Right atrium auricular region (tissue), 2 donors: Measurements from ENCODE around the gene BRD4. TPM values are rescaled to one million over a fixed set of nuclear protein-coding genes. Genes with fewer than 3 reads are reported as not detected.

Source experiments
- DNase-seq: peaks from one replicate; pipeline ENCODE4 v3.0.0-alpha.2; 2019; ENCODE audit warnings: low spot score
- H3K27ac ChIP-seq, 2 donors: fragments of 200-600 bp; sonication (generic); 1 replicate in 1 of 2; 2 replicates in 1 of 2; pipeline ENCODE4 v1.5.1; 2016 to 2019
- H3K27me3 ChIP-seq, 2 donors: fragments of 200-600 bp; sonication (generic); one replicate each; pipeline versions ENCODE4 v1.5.1 to v1.6.0; 2017 to 2019
- H3K36me3 ChIP-seq: fragments of 200-600 bp; sonication (generic); one replicate; pipeline ENCODE4 v1.5.1; 2016
- H3K4me1 ChIP-seq, 2 donors: fragments of 200-600 bp; sonication (generic); one replicate each; pipeline versions ENCODE4 v1.5.1 to v1.6.0; 2017 to 2019
- H3K4me3 ChIP-seq, 2 donors: fragments of 200-600 bp; sonication (generic); 1 replicate in 1 of 2; 2 replicates in 1 of 2; pipeline ENCODE4 v1.5.1; 2017 to 2019; ENCODE audit warnings: mild to moderate bottlenecking in 1 of 2, moderate library complexity in 1 of 2
- H3K9me3 ChIP-seq, 2 donors: fragments of 200-600 bp; sonication (generic); one replicate each; pipeline ENCODE4 v1.5.1; 2019
- total RNA-seq, 2 donors: library from RNA; depleted of rRNA; stranded (reverse); fragments of >200 nt; gene quantifications; one replicate each; pipeline ENCODE4 v1.1.0, GENCODE V29; 2016
- TF ChIP-seq, protein P1 (sequence below), 2 donors: fragments of 200-600 bp; sonication (generic); IDR thresholded peaks; one replicate each; pipeline ENCODE4 v1.5.1; 2019; ENCODE audit warnings: antibody characterized with exemption in 2 of 2

BRD4 gene
- total RNA-seq, 2 donors from 2014 or later, result 23.6 to 41.0 TPM

DNA sequence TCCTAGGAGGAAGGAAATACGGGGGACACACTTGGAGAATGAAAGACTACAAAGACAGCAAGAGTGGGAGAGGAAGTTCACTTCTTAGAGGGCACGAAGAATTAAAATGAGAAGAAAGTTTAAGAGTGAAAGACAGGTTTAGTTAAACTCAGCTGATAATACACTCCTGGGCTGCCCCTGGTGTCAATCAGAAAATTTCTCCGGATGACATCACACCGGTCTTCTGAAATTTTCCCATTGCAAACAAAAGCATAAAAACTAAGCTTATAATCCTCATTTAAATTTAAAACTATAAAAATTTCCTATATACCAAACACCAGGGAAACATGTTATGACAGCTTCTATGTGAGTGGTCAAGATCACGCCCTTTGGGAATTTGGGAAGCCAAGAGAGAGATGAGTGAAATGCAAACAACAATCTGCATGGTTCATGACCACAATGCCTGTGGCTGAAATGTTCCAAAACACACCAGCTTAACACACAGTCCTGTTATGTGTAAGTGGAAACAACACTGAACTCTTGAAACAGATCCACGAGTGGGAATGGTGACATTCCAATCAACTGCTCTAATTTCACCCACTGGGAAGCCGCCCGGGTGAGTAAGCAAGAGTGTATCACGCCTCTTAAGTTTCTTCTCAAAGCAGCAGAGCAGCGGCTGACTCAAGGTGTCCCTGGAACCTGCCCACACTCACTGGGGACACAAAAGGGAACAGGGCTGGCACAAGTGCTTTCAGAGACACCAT lies 49.0 kb downstream of the BRD4 start:
- H3K27ac ChIP-seq, result peak overlapping the region; percentile 20 to 76
- peaks cover 0 to 100% of the 10 kb centered on the region in 2 donors for H3K4me1 ChIP-seq
- H3K36me3 ChIP-seq, result no peaks in the 10 kb centered on the region
- H3K9me3 ChIP-seq, result no peaks in the 10 kb centered on the region
- H3K27me3 ChIP-seq, result no peaks in the 10 kb centered on the region
- DNase-seq, result peak; percentile 80
- H3K4me3 ChIP-seq, result no peak overlapping the region
- TF ChIP-seq, protein P1, sequence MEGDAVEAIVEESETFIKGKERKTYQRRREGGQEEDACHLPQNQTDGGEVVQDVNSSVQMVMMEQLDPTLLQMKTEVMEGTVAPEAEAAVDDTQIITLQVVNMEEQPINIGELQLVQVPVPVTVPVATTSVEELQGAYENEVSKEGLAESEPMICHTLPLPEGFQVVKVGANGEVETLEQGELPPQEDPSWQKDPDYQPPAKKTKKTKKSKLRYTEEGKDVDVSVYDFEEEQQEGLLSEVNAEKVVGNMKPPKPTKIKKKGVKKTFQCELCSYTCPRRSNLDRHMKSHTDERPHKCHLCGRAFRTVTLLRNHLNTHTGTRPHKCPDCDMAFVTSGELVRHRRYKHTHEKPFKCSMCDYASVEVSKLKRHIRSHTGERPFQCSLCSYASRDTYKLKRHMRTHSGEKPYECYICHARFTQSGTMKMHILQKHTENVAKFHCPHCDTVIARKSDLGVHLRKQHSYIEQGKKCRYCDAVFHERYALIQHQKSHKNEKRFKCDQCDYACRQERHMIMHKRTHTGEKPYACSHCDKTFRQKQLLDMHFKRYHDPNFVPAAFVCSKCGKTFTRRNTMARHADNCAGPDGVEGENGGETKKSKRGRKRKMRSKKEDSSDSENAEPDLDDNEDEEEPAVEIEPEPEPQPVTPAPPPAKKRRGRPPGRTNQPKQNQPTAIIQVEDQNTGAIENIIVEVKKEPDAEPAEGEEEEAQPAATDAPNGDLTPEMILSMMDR (IDR thresholded peaks at IDR 0.05), result no peak

DNA sequence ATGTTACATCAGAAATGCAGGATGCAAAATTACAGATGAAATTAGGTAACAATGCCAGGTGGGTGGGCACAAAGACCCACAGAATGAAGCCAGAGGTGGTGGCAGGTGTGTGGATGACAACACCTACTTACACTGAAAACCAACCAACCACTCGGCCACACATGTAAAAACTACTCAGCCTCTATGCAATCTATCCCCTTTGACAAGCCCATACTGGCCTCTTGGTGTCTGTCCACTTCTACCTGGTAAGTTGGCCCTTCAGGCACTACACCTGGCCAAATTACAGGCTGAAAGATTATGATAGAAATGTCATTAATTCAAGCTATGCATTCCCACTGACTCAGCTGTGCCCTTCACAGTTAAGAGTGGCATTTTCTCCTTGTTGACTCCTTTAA lies 50.0 kb downstream of the BRD4 start:
- Histone ChIP-seq H3K27ac (peak overlapping the region in 1 of 2 donors; percentile 76), H3K36me3 (no peaks in the 10 kb centered on the region), H3K4me1 (peaks cover 0 to 100% of the 10 kb centered on the region in 2 donors), H3K4me3 (no peak overlapping the region), H3K9me3 (no peaks in the 10 kb centered on the region), H3K27me3 (no peaks in the 10 kb centered on the region)
- DNase-seq, result no peak
- TF ChIP-seq, protein P1 (IDR thresholded peaks at IDR 0.05), result no peak

DNA sequence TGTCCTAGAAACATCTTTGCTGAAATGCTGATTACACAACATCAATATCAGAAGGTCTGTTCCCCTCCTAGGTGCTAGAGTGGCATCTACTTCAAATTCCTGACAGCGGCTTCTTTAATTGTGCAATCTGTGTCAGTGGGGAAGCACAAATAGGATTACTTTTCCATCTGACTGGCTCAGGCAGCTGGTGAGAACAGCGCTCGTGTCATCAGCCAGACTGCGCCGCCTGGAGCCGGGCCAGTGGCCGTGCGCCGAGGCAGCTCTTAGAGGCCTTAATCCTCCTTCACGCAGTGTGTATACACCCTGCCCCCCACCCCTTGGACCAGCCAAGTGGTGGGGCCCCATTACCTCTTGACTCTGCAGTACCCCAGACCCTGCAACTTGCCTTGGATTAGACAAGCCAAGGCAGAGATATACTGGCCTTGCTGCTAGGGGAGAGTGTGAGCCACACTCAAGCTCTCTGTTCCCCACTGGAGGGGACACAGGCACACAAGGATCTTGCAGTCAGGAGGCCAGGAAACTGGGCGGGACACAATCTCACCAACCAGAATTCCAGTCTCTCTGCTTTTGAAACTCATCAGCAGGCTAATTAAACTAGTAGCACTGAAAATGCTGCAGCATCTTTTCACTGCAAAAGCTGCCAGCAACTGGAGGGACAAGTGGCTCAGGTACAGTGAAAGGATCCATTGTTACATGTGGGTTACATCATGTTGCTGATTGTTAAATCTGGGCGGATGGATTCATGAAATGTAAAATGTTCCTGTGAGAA lies 51.2 kb downstream of the BRD4 start:
- no peaks in the 10 kb centered on the region for H3K9me3 ChIP-seq
- TF ChIP-seq, protein P1 (IDR thresholded peaks at IDR 0.05), result peak in 1 of 2 donors; percentile 31
- DNase-seq, result peak; percentile 94
- peaks cover 0 to 100% of the 10 kb centered on the region in 2 donors for H3K4me1 ChIP-seq
- no peaks in the 10 kb centered on the region for H3K36me3 ChIP-seq
- no peaks in the 10 kb centered on the region for H3K27me3 ChIP-seq
- H3K4me3 ChIP-seq, result no peak overlapping the region
- H3K27ac ChIP-seq, result peak overlapping the region; percentile 72 to 76

DNA sequence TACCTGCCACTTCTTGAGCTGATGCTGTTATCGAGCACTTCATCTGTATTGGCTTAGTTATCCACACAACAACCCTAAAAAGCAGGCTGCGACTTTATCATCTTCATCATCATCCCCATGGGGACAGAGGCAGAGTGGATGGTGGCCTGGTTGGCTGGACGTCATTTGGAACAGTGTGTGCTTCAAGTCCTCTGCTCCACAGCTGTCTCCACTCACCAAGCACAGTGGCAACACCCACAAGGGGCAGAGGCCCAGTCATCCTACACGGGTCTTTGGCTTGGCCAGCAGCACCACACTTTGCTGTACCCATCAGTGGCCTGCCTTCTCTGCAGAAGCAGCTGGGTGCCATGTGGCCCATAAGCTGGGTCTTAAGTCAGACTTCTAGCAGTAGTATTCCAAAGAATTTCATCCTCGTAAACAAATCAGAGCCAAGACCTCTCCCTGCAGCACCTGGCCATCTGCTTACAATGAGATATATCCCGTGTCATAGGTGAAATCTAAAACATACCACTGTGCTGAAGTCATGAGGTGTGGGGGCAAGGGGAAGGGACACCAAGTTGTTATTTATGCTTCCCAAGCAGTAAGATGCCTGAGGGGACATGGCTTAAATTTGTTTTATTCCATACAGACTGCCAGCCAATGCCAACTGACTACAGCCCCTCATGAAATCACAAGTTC lies 52.2 kb downstream of the BRD4 start:
- no peaks in the 10 kb centered on the region for H3K36me3 ChIP-seq
- H3K27me3 ChIP-seq, result no peaks in the 10 kb centered on the region
- peak; percentile 77 for DNase-seq
- no peaks in the 10 kb centered on the region for H3K9me3 ChIP-seq
- TF ChIP-seq, protein P1 (IDR thresholded peaks at IDR 0.05), result no peak
- no peak overlapping the region for H3K4me3 ChIP-seq
- H3K4me1 ChIP-seq, result peaks cover 0 to 100% of the 10 kb centered on the region in 2 donors
- H3K27ac ChIP-seq, result peak overlapping the region; percentile 72 to 76

DNA sequence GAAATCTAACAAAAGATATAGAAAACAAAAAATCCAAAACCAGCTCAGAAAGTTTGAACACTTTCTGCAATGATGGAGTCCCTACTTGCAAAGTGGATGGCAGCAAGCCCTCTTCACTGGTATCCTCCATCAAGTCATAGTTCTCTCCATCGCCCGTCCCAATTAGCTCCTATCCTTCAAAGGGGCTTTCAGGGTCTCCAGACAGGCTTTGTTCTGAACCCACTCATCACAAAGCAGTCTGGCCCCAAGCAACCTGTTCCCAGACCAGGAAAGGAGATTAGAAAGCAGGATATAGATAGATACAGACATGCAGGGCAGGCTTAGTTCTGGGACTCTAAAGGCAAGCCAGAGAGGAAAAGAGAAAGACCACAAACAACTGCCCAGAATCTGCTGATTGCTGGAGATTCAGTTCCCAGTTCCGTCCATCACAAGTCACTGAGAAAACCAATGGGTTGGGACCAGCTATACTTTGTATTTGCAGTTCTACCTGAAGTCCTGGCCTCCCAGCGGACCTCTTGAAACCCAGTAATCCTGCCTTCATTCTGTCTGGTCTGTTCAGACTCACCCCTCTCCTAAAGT lies 52.9 kb downstream of the BRD4 start:
- H3K9me3 ChIP-seq, result no peaks in the 10 kb centered on the region
- H3K4me1 ChIP-seq, result peaks cover 0 to 100% of the 10 kb centered on the region in 2 donors
- H3K27ac ChIP-seq, result peak overlapping the region in 1 of 2 donors; percentile 76
- TF ChIP-seq, protein P1 (IDR thresholded peaks at IDR 0.05), result no peak
- no peaks in the 10 kb centered on the region for H3K27me3 ChIP-seq
- H3K4me3 ChIP-seq, result no peak overlapping the region
- DNase-seq, result no peak
- no peaks in the 10 kb centered on the region for H3K36me3 ChIP-seq
